ENCODE measurements around the gene DYNLT1. TPM values are rescaled to one million over a fixed set of nuclear protein-coding genes. Genes with fewer than 3 reads are reported as not detected.

The DYNLT1 gene
- total and polyA plus RNA-seq, 2 of the 13 experiments (the other 11 are each of a cell fraction or from before 2014, with no cell fraction given): 108 to 171 TPM

- TF ChIP-seq ZNF484 (CRISPR knock-in tag; IDR thresholded peaks at IDR 0.05; ENCODE audit: borderline replicate concordance, low read depth) (no peak), ZZZ3 (CRISPR knock-in tag; IDR thresholded peaks at IDR 0.05; ENCODE audit: borderline replicate concordance) (no peak), ZNF331 (CRISPR knock-in tag; IDR thresholded peaks at IDR 0.05) (0 out of 2 replicates have a peak, but pooled peaks have one; percentile 9), HNF4A (CRISPR knock-in tag; IDR thresholded peaks at IDR 0.05) (peak; percentile 93), ZBTB40 (IDR thresholded peaks at IDR 0.05) (no peak), ZBTB40 (CRISPR knock-in tag; IDR thresholded peaks at IDR 0.05) (no peak), TAF15 (IDR thresholded peaks at IDR 0.05; ENCODE audit: low read depth, low read length, poor library complexity, severe bottlenecking) (no peak), SOX5 (CRISPR knock-in tag; IDR thresholded peaks at IDR 0.05; ENCODE audit: borderline replicate concordance) (0 out of 2 replicates have a peak, but pooled peaks have one; percentile 36), ZNF513 (CRISPR knock-in tag; conservative IDR thresholded peaks at IDR 0.05) (no peak), NFKB2 (CRISPR knock-in tag; IDR thresholded peaks at IDR 0.05; ENCODE audit: borderline replicate concordance) (peak; percentile 65; the same call in 1 of the 2 replicates), ZNF605 (CRISPR knock-in tag; IDR thresholded peaks at IDR 0.05) (no peak; the same call in 1 of the 2 replicates), IRF1 (CRISPR knock-in tag; IDR thresholded peaks at IDR 0.05; ENCODE audit: low read depth) (no peak), ZNF564 (CRISPR knock-in tag; IDR thresholded peaks at IDR 0.05) (no peak), ZNF33A (CRISPR knock-in tag; IDR thresholded peaks at IDR 0.05; ENCODE audit: borderline replicate concordance) (no peak), ELF1 (CRISPR knock-in tag; IDR thresholded peaks at IDR 0.05) (no peak), ZKSCAN5 (CRISPR knock-in tag; IDR thresholded peaks at IDR 0.05) (no peak)
Measured at GRCh38 chr6:158629367-158630221, 14.9 kb downstream of the DYNLT1 start (continued).
